ENCODE results near the gene KCNC1. TPM values are rescaled to one million over a fixed set of nuclear protein-coding genes. Genes with fewer than 3 reads are reported as not detected.

Gene KCNC1
- total and polyA plus RNA-seq, 9 of the 15 experiments (the other 6 are each of a cell fraction or from before 2014, with no cell fraction given): 0.05 to 0.08 TPM; not detected in 7

DNA sequence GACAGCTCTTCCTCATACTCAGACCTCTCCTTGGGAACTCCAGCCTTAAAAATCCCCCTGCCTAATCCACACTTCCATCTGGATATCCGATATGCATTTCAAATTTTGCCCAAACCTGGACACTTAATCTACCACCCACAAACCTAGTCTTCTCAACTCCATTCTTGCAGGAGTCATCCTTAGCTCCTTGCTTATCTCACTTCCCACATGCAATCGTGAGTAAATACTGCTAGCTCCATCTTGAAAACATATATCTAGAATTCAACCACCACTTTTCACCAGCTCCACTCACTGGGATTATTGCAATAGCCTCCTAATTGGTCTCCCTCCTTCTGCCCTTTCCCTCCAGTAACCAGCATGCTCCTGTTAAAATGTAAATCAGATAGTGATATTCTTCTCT is 17.8 kb upstream of the KCNC1 start:
- H3K4me2 ChIP-seq (ENCODE audit: insufficient read depth, low read length): no peak overlapping the region
- H3K4me1 ChIP-seq (replicated peaks in 1 of 2; ENCODE audit: control insufficient read depth in 2 of 2, insufficient read depth in 2 of 2, low read length in 2 of 2): peaks cover 0 to 10% of the 10 kb centered on the region in 2 experiments; a peak in 2 of 5 replicates
- no TSS peak for BruUV-seq (replicated peaks)
- in situ Hi-C loops (cut with MboI) (no loop called here), intact Hi-C loops (cut with micrococcal nuclease) (no loop called here)
- no peak for FAIRE-seq
- no peak overlapping the region for H3K27ac ChIP-seq (ENCODE audit: extremely low read depth, low read depth, low read length)
- H3K36me3 ChIP-seq (ENCODE audit: control insufficient read depth, insufficient read depth, low read length): no peaks in the 10 kb centered on the region
- H2AFZ ChIP-seq (ENCODE audit: low read depth, low read length): no peak overlapping the region
- no peaks in the 10 kb centered on the region for H3K9me3 ChIP-seq (replicated peaks; ENCODE audit: control insufficient read depth, insufficient read depth, low read depth, low read length)
- POLR2A ChIA-PET: no interaction called here
- CTCF ChIA-PET (ENCODE audit: low intra/inter-chr PET ratio): no interaction called here
- no peak overlapping the region for H3K4me3 ChIP-seq
- H3K9ac ChIP-seq (ENCODE audit: insufficient read depth in 1 of 2, low read depth in 2 of 2, low read length in 2 of 2): no peak overlapping the region
- DNase-seq (ENCODE audit: extremely low read depth in 1 of 4, low spot score in 3 of 4): peak in 1 of 4 experiments; percentile 9
- 0% methylated on average over 2 of the region's 2 CpGs for WGBS (ENCODE audit: insufficient coverage, low coverage, missing lambda C conversion rate)
- peaks cover 4% of the 10 kb centered on the region; the same call in 1 of the 2 replicates for H4K20me1 ChIP-seq (replicated peaks; ENCODE audit: control insufficient read depth, insufficient read depth, low read length)
- peaks cover 2 to 34% of the 10 kb centered on the region in 2 experiments; a peak in 4 of 5 replicates for H3K27me3 ChIP-seq (ENCODE audit: control insufficient read depth in 2 of 2, insufficient read depth in 2 of 2, low read length in 2 of 2)
- no peak for ATAC-seq
- H3K9me1 ChIP-seq (ENCODE audit: control insufficient read depth, insufficient read depth, low read length): no peaks in the 10 kb centered on the region
- no peaks in the 10 kb centered on the region for H3K79me2 ChIP-seq (ENCODE audit: control insufficient read depth, insufficient read depth, low read length)
- TF ChIP-seq TCF7 (IDR thresholded peaks at IDR 0.05; ENCODE audit: borderline replicate concordance) (no peak), ZNF445 (CRISPR knock-in tag; IDR thresholded peaks at IDR 0.05; ENCODE audit: low read depth) (no peak), PTTG1 (tag; IDR thresholded peaks at IDR 0.05; ENCODE audit: low read depth) (no peak), LARP7 (IDR thresholded peaks at IDR 0.05) (no peak), POLR2G (IDR thresholded peaks at IDR 0.05; ENCODE audit: low read depth, low read length) (no peak), ARID1B (IDR thresholded peaks at IDR 0.05) (peak; percentile 52; the same call in 1 of the 2 replicates), STAT5B (CRISPR knock-in tag; IDR thresholded peaks at IDR 0.05) (no peak), RBBP5 (IDR thresholded peaks at IDR 0.05; ENCODE audit: borderline replicate concordance, insufficient read depth, low read length, poor library complexity, severe bottlenecking) (no peak), MEF2A (IDR thresholded peaks at IDR 0.05; ENCODE audit: control insufficient read depth, low read depth, low read length) (no peak), TAL1 (IDR thresholded peaks at IDR 0.05) (peak; percentile 59), HNRNPL (IDR thresholded peaks at IDR 0.05; ENCODE audit: low read depth, low read length) (no peak), MAFF (IDR thresholded peaks at IDR 0.05; ENCODE audit: low read length) (no peak), TEAD2 (tag; IDR thresholded peaks at IDR 0.05) (no peak), MTA2 (IDR thresholded peaks at IDR 0.05; ENCODE audit: low read depth) (0 out of 2 replicates have a peak, but pooled peaks have one; percentile 11)
- TF ChIP-seq, protein P1, sequence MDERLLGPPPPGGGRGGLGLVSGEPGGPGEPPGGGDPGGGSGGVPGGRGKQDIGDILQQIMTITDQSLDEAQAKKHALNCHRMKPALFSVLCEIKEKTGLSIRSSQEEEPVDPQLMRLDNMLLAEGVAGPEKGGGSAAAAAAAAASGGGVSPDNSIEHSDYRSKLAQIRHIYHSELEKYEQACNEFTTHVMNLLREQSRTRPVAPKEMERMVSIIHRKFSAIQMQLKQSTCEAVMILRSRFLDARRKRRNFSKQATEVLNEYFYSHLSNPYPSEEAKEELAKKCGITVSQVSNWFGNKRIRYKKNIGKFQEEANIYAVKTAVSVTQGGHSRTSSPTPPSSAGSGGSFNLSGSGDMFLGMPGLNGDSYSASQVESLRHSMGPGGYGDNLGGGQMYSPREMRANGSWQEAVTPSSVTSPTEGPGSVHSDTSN (CRISPR knock-in tag; IDR thresholded peaks at IDR 0.05; ENCODE audit: low read depth): no peak
- TF ChIP-seq, protein P1 (tag; conservative IDR thresholded peaks at IDR 0.05; ENCODE audit: low read depth): no peak
- TF ChIP-seq, protein P2, sequence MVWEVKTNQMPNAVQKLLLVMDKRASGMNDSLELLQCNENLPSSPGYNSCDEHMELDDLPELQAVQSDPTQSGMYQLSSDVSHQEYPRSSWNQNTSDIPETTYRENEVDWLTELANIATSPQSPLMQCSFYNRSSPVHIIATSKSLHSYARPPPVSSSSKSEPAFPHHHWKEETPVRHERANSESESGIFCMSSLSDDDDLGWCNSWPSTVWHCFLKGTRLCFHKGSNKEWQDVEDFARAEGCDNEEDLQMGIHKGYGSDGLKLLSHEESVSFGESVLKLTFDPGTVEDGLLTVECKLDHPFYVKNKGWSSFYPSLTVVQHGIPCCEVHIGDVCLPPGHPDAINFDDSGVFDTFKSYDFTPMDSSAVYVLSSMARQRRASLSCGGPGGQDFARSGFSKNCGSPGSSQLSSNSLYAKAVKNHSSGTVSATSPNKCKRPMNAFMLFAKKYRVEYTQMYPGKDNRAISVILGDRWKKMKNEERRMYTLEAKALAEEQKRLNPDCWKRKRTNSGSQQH (CRISPR knock-in tag; IDR thresholded peaks at IDR 0.05): no peak
- TF ChIP-seq, protein P3, sequence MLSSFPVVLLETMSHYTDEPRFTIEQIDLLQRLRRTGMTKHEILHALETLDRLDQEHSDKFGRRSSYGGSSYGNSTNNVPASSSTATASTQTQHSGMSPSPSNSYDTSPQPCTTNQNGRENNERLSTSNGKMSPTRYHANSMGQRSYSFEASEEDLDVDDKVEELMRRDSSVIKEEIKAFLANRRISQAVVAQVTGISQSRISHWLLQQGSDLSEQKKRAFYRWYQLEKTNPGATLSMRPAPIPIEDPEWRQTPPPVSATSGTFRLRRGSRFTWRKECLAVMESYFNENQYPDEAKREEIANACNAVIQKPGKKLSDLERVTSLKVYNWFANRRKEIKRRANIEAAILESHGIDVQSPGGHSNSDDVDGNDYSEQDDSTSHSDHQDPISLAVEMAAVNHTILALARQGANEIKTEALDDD (IDR thresholded peaks at IDR 0.05): 0 out of 2 replicates have a peak, but pooled peaks have one; percentile 38
- TF ChIP-seq, protein P4, sequence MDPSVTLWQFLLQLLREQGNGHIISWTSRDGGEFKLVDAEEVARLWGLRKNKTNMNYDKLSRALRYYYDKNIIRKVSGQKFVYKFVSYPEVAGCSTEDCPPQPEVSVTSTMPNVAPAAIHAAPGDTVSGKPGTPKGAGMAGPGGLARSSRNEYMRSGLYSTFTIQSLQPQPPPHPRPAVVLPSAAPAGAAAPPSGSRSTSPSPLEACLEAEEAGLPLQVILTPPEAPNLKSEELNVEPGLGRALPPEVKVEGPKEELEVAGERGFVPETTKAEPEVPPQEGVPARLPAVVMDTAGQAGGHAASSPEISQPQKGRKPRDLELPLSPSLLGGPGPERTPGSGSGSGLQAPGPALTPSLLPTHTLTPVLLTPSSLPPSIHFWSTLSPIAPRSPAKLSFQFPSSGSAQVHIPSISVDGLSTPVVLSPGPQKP (CRISPR knock-in tag; IDR thresholded peaks at IDR 0.05): no peak

All from K562 (cell line).